GM18951 (cell line): ENCODE measurements around the gene UPK1A.

Experiments used
- POLR2A ChIP-seq: IDR thresholded peaks from 4 replicates; pipeline ENCODE4 v1.6.1; 2011; ENCODE audit warnings: mild to moderate bottlenecking; ENCODE audit not compliant: insufficient read length, insufficient read depth; ENCODE audit errors: extremely low read depth
- in situ Hi-C: fragments of 300-500 bp; cut with MboI; formaldehyde crosslinking; loops from one replicate; pipeline ENCODE4 v1.12.0; 2022; ENCODE audit warnings: low sequenced_read_pairs, mixed read lengths, inconsistent platforms; ENCODE audit not compliant: unreplicated experiment

Gene UPK1A

DNA sequence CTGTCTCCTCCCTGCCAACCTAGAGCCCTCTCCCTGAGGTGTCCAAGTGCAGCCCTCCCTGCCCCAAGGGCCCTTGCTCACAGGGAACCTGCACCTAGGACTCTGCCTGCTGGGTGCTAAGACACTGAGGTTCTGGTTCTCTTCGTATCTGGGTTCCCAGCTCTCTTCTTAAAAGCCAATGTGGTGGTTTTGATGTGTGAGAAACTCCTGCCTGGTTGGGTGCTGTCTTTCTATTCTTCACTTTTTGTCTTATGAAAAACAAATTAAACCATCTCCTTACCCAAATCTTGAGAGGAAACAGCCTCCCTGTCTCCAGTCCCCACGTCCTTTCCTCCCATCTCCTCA is 47.2 kb downstream of the UPK1A start:
- in situ Hi-C loops: no loop called here
- TF ChIP-seq POLR2A: no peak

DNA sequence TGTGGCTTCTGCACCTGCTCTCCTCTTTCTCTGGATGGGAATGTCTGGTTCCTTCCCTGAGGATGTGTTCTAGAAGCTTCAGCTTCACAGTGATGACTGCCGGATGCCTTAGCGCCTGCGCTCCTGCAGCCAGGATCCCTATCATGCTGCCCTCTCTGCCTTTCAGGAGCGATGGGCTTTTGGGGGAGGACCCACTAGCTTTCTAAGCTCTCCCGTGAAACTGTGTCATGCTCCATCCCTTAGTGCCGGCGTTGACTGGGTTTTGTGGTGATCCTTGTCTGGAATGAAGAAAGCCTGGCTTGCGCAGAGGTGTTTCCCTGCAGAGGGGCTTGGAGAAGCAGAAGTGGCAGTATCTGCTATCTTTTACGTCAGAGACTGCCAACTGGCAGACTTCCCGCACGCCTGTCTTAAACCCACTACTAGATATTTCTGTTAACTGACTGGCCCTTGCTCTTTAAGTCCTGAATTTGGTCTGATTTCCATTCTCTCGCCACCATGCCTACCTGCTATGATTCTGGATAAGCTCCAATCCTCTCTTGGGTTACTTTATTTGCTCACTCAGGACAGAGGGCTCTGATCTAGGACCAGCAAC is 47.7 kb downstream of the UPK1A start:
- TF ChIP-seq POLR2A: no peak
- in situ Hi-C loops: no loop called here

DNA sequence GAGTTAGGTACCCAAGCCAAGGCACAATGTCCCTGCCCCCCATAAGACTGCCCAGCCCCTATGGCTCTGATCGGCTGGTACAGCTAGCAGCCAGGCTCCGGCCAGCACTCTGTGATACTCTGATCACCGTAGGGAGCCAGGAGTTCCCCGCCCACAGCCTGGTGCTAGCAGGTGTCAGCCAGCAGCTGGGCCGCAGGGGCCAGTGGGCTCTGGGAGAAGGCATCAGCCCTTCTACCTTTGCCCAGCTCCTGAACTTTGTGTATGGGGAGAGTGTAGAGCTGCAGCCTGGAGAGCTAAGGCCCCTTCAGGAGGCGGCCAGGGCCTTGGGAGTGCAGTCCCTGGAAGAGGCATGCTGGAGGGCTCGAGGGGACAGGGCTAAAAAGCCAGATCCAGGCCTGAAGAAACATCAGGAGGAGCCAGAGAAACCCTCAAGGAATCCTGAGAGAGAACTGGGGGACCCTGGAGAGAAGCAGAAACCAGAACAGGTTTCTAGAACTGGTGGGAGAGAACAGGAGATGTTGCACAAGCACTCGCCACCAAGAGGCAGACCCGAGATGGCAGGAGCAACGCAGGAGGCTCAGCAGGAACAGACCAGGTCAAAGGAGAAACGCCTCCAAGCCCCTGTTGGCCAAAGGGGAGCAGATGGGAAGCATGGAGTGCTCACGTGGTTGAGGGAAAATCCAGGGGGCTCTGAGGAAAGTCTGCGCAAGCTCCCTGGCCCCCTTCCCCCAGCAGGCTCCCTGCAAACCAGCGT is 48.5 kb downstream of the UPK1A start:
- peak; percentile 32 for TF ChIP-seq POLR2A
- in situ Hi-C loops: no loop called here

DNA sequence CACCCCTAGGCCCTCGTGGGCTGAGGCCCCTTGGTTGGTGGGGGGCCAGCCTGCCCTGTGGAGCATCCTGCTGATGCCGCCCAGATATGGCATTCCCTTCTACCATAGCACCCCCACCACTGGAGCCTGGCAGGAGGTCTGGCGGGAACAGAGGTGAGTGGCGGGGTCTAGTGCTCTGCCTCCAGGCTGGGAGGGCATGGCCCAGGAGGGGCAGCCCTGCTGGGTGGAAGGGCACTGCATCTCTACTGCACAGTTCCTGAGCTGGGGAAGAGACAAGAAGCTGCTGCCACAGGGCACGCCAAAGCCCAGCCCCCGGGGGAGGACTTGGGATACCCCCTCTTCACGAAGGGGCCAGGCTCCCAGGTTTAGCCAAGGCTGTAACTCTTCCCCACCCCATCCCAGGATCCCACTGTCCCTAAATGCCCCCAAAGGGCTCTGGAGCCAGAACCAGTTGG is 49.1 kb downstream of the UPK1A start:
- in situ Hi-C loops: no loop called here
- peak; percentile 10 for TF ChIP-seq POLR2A

DNA sequence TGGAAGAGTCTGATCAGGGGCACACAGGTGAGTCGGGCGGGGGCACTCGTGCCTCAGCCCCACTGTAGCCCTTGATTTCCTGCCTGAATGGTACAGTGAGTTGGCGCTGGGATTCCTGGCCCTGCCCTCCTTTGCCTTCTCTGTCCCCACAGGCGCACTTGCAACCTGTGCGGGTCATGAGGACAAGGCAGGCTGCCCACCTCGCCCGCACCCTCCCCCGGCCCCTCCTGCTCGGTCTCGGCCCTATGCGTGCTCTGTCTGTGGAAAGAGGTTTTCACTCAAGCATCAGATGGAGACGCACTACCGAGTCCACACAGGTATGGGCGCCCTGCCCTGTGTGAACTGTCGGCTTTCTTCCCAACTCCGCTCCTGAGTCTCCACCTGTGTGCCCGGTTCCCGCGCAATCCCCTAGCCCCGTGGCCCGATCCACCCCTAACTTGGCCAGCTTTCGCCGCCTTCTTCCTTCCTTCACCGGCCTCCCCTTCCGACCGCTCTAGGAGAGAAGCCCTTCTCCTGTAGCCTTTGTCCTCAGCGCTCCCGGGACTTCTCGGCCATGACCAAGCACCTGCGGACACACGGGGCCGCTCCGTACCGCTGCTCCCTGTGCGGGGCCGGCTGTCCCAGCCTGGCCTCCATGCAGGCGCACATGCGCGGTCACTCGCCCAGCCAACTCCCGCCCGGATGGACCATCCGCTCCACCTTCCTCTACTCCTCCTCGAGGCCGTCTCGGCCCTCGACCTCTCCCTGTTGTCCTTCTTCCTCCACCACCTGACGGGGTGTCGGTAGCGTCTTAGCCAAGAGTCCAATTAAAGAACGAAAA is 49.9 kb downstream of the UPK1A start:
- TF ChIP-seq POLR2A: no peak
- in situ Hi-C loops: no loop called here

DNA sequence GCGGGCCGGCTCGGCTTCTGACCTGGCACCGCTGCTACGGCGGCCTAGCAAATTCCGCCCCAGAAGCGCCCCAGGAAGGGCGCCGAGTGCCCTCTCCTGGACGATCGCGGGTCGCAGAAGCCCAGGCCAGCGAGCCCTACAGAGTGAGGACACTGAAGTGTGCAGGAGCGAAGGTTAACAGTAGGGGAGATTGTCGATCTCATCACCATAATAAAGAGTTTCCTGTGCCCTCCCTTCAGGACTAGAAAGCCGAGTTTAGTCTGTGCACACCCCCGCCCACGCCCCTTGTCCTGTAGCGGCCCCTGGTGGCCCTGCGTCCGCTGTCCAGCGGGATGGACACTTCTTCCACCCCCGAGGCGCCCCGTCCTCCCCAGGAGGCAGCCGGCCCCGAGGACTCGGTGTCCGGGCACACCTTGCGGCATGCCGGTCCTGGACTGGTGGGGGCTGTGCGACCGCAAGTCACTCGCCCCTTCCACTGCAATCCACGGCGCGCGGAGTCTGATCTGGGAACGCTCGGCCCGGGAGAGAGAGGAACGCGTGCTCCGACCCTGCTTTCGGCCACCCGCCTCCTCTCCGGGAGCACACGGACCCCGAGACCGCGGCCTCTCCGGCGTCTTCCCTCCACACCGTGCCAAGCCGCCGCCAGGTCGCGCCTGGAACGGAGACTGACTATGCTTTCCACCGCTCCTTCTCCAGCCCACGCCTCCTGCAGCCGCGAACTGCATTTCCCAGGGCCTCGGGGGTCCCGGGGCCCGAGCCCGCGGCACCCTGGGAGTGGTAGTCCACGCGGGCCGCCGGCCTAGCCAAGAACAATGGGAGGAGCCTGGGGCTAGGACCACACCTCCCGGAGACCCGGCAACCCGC is 50.7 kb downstream of the UPK1A start:
- in situ Hi-C loops: no loop called here
- TF ChIP-seq POLR2A: no peak

DNA sequence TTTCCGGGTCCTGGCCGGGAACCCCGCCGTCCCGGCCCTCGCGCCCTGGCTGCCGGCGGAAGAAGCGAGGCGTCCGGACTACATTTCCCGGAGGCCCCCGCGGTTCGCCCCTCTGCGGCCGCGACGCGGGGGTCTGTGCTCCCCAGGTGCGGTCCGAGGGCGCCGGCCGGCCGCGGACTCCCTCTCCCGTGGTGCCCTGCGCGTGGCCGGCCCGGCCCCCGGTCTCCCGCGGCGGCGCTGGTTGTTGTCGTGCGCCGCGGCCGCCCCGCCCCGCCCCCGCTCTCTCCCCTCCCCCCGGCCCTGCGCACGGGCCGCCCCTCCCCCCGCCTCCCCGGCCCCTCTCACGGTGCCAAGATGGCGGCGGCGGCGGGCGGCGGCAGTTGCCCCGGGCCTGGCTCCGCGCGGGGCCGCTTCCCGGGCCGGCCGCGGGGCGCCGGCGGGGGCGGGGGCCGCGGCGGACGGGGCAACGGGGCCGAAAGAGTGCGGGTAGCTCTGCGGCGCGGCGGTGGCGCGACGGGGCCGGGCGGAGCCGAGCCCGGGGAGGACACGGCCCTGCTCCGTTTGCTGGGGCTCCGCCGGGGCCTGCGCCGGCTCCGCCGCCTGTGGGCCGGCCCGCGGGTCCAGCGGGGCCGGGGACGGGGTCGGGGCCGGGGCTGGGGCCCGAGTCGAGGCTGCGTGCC is 51.5 kb downstream of the UPK1A start, which contains the start of gene KMT2B:
Gene KMT2B, plus strand, starts transcription at position 339 of the 680 bp plus-strand sequence. Its CDS starts 16 bp downstream, at position 355.
- in situ Hi-C loops: no loop called here

DNA sequence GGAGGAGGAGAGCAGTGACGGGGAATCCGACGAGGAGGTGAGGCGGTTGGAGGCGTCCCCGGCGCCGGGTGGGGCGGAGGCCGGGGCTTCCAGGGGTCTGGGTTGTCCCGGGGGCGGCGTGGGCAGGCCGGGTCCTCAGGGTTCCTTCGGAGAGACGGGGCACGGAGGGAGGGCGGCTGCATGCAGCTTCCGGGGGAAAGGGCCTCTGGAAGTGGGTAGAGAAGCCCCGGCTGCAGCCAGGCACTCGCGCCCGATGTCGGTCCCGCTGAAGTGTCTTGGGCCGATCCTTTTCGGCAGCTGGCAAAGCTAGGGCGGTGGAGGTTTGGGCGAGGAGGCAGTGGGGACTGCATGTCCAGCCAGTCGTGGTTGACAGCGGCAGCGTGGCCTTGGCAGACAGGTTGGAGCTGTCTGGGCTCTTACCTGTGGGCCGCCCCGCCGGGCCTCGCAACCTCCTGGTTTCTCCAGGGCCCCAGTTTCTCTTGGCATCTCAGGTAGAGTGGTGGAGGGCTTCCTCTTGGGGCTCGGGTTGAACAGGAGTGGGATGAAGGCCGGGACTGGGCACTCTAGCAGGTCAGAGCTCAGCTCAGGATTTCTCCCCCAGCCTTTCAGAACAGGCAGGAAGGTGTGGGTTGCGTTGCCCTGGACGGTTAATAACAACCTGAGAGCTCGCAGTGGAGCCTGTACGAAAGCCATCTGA is 52.2 kb downstream of the UPK1A start:
- TF ChIP-seq POLR2A: no peak
- in situ Hi-C loops: no loop called here

More for the DNA sequence above, 51.5 kb downstream of the UPK1A start, which contains the start of gene KMT2B:
- TF ChIP-seq POLR2A: peak; percentile 69

DNA sequence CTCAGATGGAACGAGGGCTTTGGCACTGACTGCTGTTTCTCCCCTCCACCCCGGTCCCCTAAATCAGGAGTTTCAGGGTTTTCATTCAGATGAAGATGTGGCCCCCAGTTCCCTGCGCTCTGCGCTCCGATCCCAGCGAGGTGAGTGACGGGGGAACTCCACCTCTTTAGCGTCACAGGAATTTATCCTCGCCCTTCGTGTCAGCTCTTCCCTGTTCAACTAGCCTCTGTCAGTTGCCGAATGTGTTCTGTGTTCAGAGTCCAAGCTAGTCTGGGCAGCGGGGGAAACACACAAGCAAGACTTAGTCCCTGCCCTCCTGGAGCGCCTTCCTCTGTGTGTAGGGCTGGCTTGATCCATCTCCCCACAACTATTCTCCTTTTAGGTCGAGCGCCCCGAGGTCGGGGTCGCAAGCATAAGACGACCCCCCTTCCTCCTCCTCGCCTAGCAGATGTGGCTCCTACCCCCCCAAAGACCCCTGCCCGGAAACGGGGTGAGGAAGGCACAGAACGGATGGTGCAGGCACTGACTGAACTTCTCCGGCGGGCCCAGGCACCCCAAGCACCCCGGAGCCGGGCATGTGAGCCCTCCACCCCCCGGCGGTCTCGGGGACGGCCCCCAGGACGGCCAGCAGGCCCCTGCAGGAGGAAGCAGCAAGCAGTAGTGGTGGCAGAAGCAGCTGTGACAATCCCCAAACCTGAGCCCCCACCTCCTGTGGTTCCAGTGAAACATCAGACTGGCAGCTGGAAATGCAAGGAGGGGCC is 53.3 kb downstream of the UPK1A start:
- in situ Hi-C loops: no loop called here

DNA sequence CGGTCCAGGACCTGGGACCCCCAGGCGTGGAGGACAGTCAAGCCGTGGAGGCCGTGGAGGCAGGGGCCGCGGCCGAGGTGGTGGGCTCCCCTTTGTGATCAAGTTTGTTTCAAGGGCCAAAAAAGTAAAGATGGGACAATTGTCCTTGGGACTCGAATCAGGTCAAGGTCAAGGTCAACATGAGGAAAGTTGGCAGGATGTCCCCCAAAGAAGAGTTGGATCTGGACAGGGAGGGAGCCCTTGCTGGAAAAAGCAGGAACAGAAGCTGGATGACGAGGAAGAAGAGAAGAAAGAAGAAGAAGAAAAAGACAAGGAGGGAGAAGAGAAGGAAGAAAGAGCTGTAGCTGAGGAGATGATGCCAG is 53.8 kb downstream of the UPK1A start:
- in situ Hi-C loops: no loop called here
- no peak for TF ChIP-seq POLR2A

More for the DNA sequence above, 53.3 kb downstream of the UPK1A start:
- TF ChIP-seq POLR2A: no peak

DNA sequence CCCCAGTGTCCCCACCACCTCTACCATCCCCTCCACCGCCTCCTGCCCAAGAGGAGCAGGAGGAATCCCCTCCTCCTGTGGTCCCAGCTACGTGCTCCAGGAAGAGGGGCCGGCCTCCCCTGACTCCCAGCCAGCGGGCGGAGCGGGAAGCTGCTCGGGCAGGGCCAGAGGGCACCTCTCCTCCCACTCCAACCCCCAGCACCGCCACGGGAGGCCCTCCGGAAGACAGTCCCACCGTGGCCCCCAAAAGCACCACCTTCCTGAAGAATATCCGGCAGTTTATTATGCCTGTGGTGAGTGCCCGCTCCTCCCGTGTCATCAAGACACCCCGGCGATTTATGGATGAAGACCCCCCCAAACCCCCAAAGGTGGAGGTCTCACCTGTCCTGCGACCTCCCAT is 54.3 kb downstream of the UPK1A start:
- peak; percentile 17 for TF ChIP-seq POLR2A
- in situ Hi-C loops: no loop called here

DNA sequence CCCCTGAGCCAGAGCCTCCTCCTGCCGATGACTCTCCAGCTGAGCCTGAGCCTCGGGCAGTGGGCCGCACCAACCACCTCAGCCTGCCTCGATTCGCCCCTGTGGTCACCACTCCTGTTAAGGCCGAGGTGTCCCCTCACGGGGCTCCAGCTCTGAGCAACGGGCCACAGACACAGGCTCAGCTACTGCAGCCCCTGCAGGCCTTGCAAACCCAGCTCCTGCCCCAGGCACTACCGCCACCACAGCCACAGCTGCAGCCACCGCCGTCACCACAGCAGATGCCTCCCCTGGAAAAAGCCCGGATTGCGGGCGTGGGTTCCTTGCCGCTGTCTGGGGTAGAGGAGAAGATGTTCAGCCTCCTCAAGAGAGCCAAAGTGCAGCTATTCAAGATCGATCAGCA is 55.1 kb downstream of the UPK1A start:
- no peak for TF ChIP-seq POLR2A
- in situ Hi-C loops: no loop called here
